Measurements from ENCODE around the gene TMIGD1. TPM values are rescaled to one million over a fixed set of nuclear protein-coding genes. Genes with fewer than 3 reads are reported as not detected.

The TMIGD1 gene
- total and polyA plus RNA-seq, 2 donors (not counting 3 experiments of a cell fraction or from before 2014, with no cell fraction given), result not detected

DNA sequence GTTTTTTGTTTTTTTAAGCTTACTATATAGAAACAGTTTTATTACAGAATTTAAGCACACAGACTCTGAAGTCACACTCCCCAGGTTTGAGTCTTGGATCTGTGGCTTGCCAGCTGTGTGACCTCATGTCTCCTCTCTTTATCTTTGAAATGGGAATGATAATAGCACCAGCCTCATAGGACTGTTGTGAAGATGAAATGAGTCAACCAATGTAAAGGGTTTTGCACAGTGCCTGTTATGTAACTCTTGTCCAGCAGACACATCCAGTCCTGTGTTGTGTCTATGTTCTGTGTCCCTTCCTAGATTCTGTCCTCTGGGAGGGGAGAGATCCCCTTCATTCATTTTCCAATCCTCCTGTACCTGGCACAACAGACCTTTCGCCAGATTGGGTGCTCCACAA is 41.8 kb upstream of the TMIGD1 start:
- no peak overlapping the region for H2AFZ ChIP-seq (ENCODE audit: low read depth, low read length)
- dilution Hi-C loops (cut with MboI; ENCODE audit: extremely low pct_ligation_motif_present, low sequenced_read_pairs) (no loop called here), intact Hi-C loops (cut with micrococcal nuclease) (no loop called here)
- H3K27me3 ChIP-seq (ENCODE audit: control insufficient read depth in 2 of 2, insufficient read depth in 2 of 2, low read length in 2 of 2), result peaks cover 2 to 8% of the 10 kb centered on the region in 2 experiments
- no peak overlapping the region for H3K4me3 ChIP-seq (replicated peaks in 1 of 3; ENCODE audit: insufficient read depth in 1 of 3, low read depth in 1 of 3, low read length in 3 of 3)
- H3K36me3 ChIP-seq (ENCODE audit: control insufficient read depth in 2 of 2, extremely low read depth in 1 of 2, insufficient read depth in 2 of 2, low read length in 2 of 2), result no peaks in the 10 kb centered on the region
- no TSS peak for BruUV-seq (replicated peaks)
- H3K4me2 ChIP-seq (ENCODE audit: insufficient read depth, low read length), result no peak overlapping the region
- H3K27ac ChIP-seq (ENCODE audit: insufficient read depth, low read depth, low read length), result no peak overlapping the region
- H3K79me2 ChIP-seq (ENCODE audit: control insufficient read depth, insufficient read depth, low read length), result peaks cover 10% of the 10 kb centered on the region
- H3K9me1 ChIP-seq (replicated peaks; ENCODE audit: control insufficient read depth, extremely low read depth, insufficient read depth, low read length), result no peaks in the 10 kb centered on the region
- CTCF ChIA-PET, result interaction anchor here (1.3 to 2.0 kb wide), 3 partner anchors 8 to 35 kb away, joined by 3 to 7 read pairs (median 6); no protein-coding TSS in a partner anchor
- no peaks in the 10 kb centered on the region for H3K9me3 ChIP-seq (replicated peaks; ENCODE audit: control insufficient read depth, insufficient read depth, low read length)
- FAIRE-seq (no peak), DNase-seq (ENCODE audit: low read depth, low spot score) (no peak)
- POLR2A ChIA-PET, result no interaction called here
- H4K20me1 ChIP-seq (replicated peaks; ENCODE audit: control insufficient read depth, extremely low read depth, insufficient read depth, low read length), result no peaks in the 10 kb centered on the region
- no peak for TF ChIP-seq JUN (IDR thresholded peaks at IDR 0.05; ENCODE audit: borderline replicate concordance, insufficient read depth, insufficient read length, low read depth)
- TF ChIP-seq MYC (IDR thresholded peaks at IDR 0.05; ENCODE audit: low read depth, low read length), result no peak
- TF ChIP-seq, protein P1, sequence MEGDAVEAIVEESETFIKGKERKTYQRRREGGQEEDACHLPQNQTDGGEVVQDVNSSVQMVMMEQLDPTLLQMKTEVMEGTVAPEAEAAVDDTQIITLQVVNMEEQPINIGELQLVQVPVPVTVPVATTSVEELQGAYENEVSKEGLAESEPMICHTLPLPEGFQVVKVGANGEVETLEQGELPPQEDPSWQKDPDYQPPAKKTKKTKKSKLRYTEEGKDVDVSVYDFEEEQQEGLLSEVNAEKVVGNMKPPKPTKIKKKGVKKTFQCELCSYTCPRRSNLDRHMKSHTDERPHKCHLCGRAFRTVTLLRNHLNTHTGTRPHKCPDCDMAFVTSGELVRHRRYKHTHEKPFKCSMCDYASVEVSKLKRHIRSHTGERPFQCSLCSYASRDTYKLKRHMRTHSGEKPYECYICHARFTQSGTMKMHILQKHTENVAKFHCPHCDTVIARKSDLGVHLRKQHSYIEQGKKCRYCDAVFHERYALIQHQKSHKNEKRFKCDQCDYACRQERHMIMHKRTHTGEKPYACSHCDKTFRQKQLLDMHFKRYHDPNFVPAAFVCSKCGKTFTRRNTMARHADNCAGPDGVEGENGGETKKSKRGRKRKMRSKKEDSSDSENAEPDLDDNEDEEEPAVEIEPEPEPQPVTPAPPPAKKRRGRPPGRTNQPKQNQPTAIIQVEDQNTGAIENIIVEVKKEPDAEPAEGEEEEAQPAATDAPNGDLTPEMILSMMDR (IDR thresholded peaks at IDR 0.05; ENCODE audit: extremely low read depth in 1 of 2, insufficient read depth in 1 of 2, low read depth in 1 of 2, low read length in 2 of 2), result no peak
- no peak for TF ChIP-seq POLR2AphosphoS5 (IDR thresholded peaks at IDR 0.05; ENCODE audit: insufficient read depth, low read depth, low read length)
- no peak for TF ChIP-seq POLR2A (IDR thresholded peaks at IDR 0.05; ENCODE audit: low read depth, low read length)
- TF ChIP-seq GATA2 (IDR thresholded peaks at IDR 0.05; ENCODE audit: insufficient read depth, insufficient read length, low read depth, low read length), result no peak
- TF ChIP-seq, protein P2, sequence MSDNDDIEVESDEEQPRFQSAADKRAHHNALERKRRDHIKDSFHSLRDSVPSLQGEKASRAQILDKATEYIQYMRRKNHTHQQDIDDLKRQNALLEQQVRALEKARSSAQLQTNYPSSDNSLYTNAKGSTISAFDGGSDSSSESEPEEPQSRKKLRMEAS (IDR thresholded peaks at IDR 0.05; ENCODE audit: insufficient read depth, insufficient read length), result no peak
- peaks cover 18% of the 10 kb centered on the region for H3K4me1 ChIP-seq (ENCODE audit: control insufficient read depth, extremely low read depth, insufficient read depth, low read length)
- H3K9ac ChIP-seq (replicated peaks; ENCODE audit: extremely low read depth, insufficient read depth, low read length), result no peak overlapping the region
